Keratinocyte (primary cell): ENCODE results near the gene SCCPDH. TPM values are rescaled to one million over a fixed set of nuclear protein-coding genes. Genes with fewer than 3 reads are reported as not detected.
"Not testable (repeated sequence)": the region's sequence is repeated elsewhere in the genome, so short reads cannot be mapped to it uniquely, and the experiment has no call there.

ENCODE experiments used
- DNase-seq: peaks from one replicate; pipeline ENCODE4 v3.0.0-alpha.2; 2011; ENCODE audit warnings: low read depth, missing footprints, low spot score
- FAIRE-seq: peaks from 2 replicates; lab custom pipeline; 2011; peaks lifted over from hg19 to GRCh38; lab: Jason Lieb, UNC
- H2AFZ ChIP-seq: 2 replicates; pipeline ENCODE4 v1.6.0; 2012; ENCODE audit warnings: low read length, control low read depth, inconsistent platforms; ENCODE audit not compliant: control insufficient read depth
- H3K27ac ChIP-seq: 2 replicates; pipeline ENCODE4 v1.5.1; 2011; ENCODE audit warnings: low read length; ENCODE audit not compliant: control insufficient read depth, insufficient read depth
- H3K27me3 ChIP-seq: 3 replicates; pipeline ENCODE4 v1.6.0; 2011; ENCODE audit warnings: low read length; ENCODE audit not compliant: control insufficient read depth, insufficient read depth; ENCODE audit errors: extremely low read depth
- H3K36me3 ChIP-seq, 2 experiments: 2 replicates in 1 of 2; 3 replicates in 1 of 2; pipeline ENCODE4 v1.5.1; 2011; ENCODE audit warnings: low read length in 2 of 2, mild to moderate bottlenecking in 1 of 2; ENCODE audit not compliant: control insufficient read depth in 2 of 2, insufficient read depth in 2 of 2; ENCODE audit errors: extremely low read depth in 1 of 2
- H3K4me1 ChIP-seq: 3 replicates; pipeline ENCODE4 v1.5.1; 2011; ENCODE audit warnings: low read length; ENCODE audit not compliant: control insufficient read depth, insufficient read depth; ENCODE audit errors: extremely low read depth
- H3K4me2 ChIP-seq: 3 replicates; pipeline ENCODE4 v1.6.0; 2011; ENCODE audit warnings: low read depth, low read length; ENCODE audit not compliant: control insufficient read depth, insufficient read depth; ENCODE audit errors: extremely low read depth
- H3K4me3 ChIP-seq, 3 experiments: fragments of 200-600 bp in 1 of 3; sonication (generic) in 1 of 3; 2 replicates in 2 of 3; 3 replicates in 1 of 3; pipeline ENCODE4 v1.5.1; 2011 to 2016; ENCODE audit warnings: low read length in 3 of 3, mild to moderate bottlenecking in 3 of 3, control low read depth in 2 of 3, inconsistent platforms in 1 of 3, low read depth in 1 of 3, mixed read lengths in 1 of 3, mixed run types in 1 of 3, moderate library complexity in 1 of 3; ENCODE audit not compliant: control insufficient read depth in 2 of 3, insufficient read depth in 2 of 3; ENCODE audit errors: extremely low read depth in 1 of 3
- H3K79me2 ChIP-seq: 2 replicates; pipeline ENCODE4 v1.6.0; 2012; ENCODE audit warnings: low read length; ENCODE audit not compliant: control insufficient read depth, insufficient read depth
- H3K9ac ChIP-seq: 3 replicates; pipeline ENCODE4 v1.6.0; 2011; ENCODE audit warnings: low read length; ENCODE audit not compliant: control insufficient read depth, insufficient read depth; ENCODE audit errors: extremely low read depth
- H3K9me1 ChIP-seq: 3 replicates; pipeline ENCODE4 v1.6.0; 2011; ENCODE audit warnings: low read length; ENCODE audit not compliant: control insufficient read depth, insufficient read depth; ENCODE audit errors: extremely low read depth
- H3K9me3 ChIP-seq: 2 replicates; pipeline ENCODE4 v1.5.1; 2012; ENCODE audit warnings: low read depth, low read length; ENCODE audit not compliant: control insufficient read depth
- H4K20me1 ChIP-seq: 3 replicates; pipeline ENCODE4 v1.6.0; 2011; ENCODE audit warnings: low read length; ENCODE audit not compliant: control insufficient read depth, insufficient read depth; ENCODE audit errors: extremely low read depth
- CTCF ChIP-seq, 3 experiments: IDR thresholded peaks in 1 of 3; conservative IDR thresholded peaks in 1 of 3; optimal IDR thresholded peaks in 1 of 3; 2 replicates in 2 of 3; 3 replicates in 1 of 3; pipeline versions ENCODE3 to v1.5.1; 2011; ENCODE audit warnings: low read length in 3 of 3, mild to moderate bottlenecking in 3 of 3, moderate library complexity in 2 of 3, control low read depth in 1 of 3, inconsistent platforms in 1 of 3; ENCODE audit not compliant: insufficient read depth in 2 of 3; ENCODE audit errors: extremely low read depth in 1 of 3
- EZH2 ChIP-seq: IDR thresholded peaks from one replicate; pipeline ENCODE4 v1.6.1; 2012; ENCODE audit warnings: inconsistent platforms, mild to moderate bottlenecking, low read length, moderate library complexity
- dilution Hi-C: fragments of 300-500 bp; cut with MboI; formaldehyde crosslinking; loops from one replicate; pipeline ENCODE4 v1.7.0; 2020; ENCODE audit warnings: low sequenced_read_pairs; ENCODE audit not compliant: extremely low pct_ligation_motif_present
- polyA plus RNA-seq, 5 experiments: library from polyadenylated mRNA; depleted of rRNA in 3 of 5; stranded (reverse) in 3 of 5; stranded (forward) in 1 of 5; unstranded in 1 of 5; fragments of >200 nt; gene quantifications; 1 replicate in 1 of 5; 2 replicates in 3 of 5; 3 replicates in 1 of 5; pipeline versions ENCODE4 v1.2.1 to v1.2.3, GENCODE V29; 2011 to 2012; ENCODE audit warnings: missing spikeins in 2 of 5, low read depth in 1 of 5, low replicate concordance in 1 of 5

Gene SCCPDH
- polyA plus RNA-seq, 1 donor (not counting 4 experiments of a cell fraction or from before 2014, with no cell fraction given) = 4.3 TPM

GRCh38 chr1:246690100-246690499, 34.1 kb upstream of the SCCPDH start:
- H3K4me1 ChIP-seq = peaks cover 6% of the 10 kb centered on the region
- peak overlapping the region; percentile 75 for H3K4me2 ChIP-seq
- no peak overlapping the region for H2AFZ ChIP-seq
- H3K27me3 ChIP-seq = no peaks in the 10 kb centered on the region
- TF ChIP-seq CTCF (optimal IDR thresholded peaks at IDR 0.05 in 1 of 3, IDR thresholded peaks at IDR 0.05 in 1 of 3, conservative IDR thresholded peaks at IDR 0.05 in 1 of 3; ENCODE audit: extremely low read depth in 1 of 3, insufficient read depth in 2 of 3, low read length in 3 of 3) (no peak), EZH2 (no peak)
- H3K9me1 ChIP-seq = no peaks in the 10 kb centered on the region
- H3K27ac ChIP-seq = no peak overlapping the region
- no peaks in the 10 kb centered on the region for H3K79me2 ChIP-seq
- DNase-seq (no peak), FAIRE-seq (no peak)
- H3K4me3 ChIP-seq = peak overlapping the region in 2 of 3 experiments; percentile 14 to 61
- H3K9me3 ChIP-seq = no peaks in the 10 kb centered on the region
- no peaks in the 10 kb centered on the region for H3K36me3 ChIP-seq
- H3K9ac ChIP-seq = peak overlapping the region; percentile 18
- H4K20me1 ChIP-seq = no peaks in the 10 kb centered on the region
- dilution Hi-C loops = no loop called here

GRCh38 chr1:246691622-246692495, 32.4 kb upstream of the SCCPDH start:
- Histone ChIP-seq H3K9me1 (no peaks in the 10 kb centered on the region), H3K79me2 (no peaks in the 10 kb centered on the region), H3K4me2 (no peak overlapping the region), H3K27me3 (no peaks in the 10 kb centered on the region), H3K36me3 (no peaks in the 10 kb centered on the region), H3K4me1 (peaks cover 6% of the 10 kb centered on the region), H3K4me3 (no peak overlapping the region), H3K27ac (no peak overlapping the region), H3K9ac (no peak overlapping the region), H3K9me3 (no peaks in the 10 kb centered on the region), H2AFZ (no peak overlapping the region), H4K20me1 (no peaks in the 10 kb centered on the region)
- no peak for FAIRE-seq
- DNase-seq = no peak
- TF ChIP-seq CTCF (optimal IDR thresholded peaks at IDR 0.05 in 1 of 3, IDR thresholded peaks at IDR 0.05 in 1 of 3, conservative IDR thresholded peaks at IDR 0.05 in 1 of 3; ENCODE audit: extremely low read depth in 1 of 3, insufficient read depth in 2 of 3, low read length in 3 of 3) = no peak
- no peak for TF ChIP-seq EZH2
- dilution Hi-C loops = no loop called here

GRCh38 chr1:246694213-246694895, 29.9 kb upstream of the SCCPDH start:
- H3K9me3 ChIP-seq, FAIRE-seq, dilution Hi-C loops, DNase-seq, H3K9ac ChIP-seq, H3K79me2 ChIP-seq, H3K4me2 ChIP-seq, H3K4me3 ChIP-seq, H3K36me3 ChIP-seq, H3K27ac ChIP-seq, H2AFZ ChIP-seq, H3K9me1 ChIP-seq, H3K4me1 ChIP-seq, H4K20me1 ChIP-seq, H3K27me3 ChIP-seq: not testable (repeated sequence)
